Measurements from ENCODE around the gene STK11.
A peak's percentile ranks its signal among the peaks of the same experiment; 100 is the strongest.

Gene STK11

GRCh38 chr19:1210227-1210538 lies 4.6 kb downstream of the STK11 start:
- DNase-seq, result no peak

- DNase-seq, result peak; percentile 69
These were observed 6.1 kb downstream of the STK11 start for GRCh38 chr19:1211494-1212234.

DNA sequence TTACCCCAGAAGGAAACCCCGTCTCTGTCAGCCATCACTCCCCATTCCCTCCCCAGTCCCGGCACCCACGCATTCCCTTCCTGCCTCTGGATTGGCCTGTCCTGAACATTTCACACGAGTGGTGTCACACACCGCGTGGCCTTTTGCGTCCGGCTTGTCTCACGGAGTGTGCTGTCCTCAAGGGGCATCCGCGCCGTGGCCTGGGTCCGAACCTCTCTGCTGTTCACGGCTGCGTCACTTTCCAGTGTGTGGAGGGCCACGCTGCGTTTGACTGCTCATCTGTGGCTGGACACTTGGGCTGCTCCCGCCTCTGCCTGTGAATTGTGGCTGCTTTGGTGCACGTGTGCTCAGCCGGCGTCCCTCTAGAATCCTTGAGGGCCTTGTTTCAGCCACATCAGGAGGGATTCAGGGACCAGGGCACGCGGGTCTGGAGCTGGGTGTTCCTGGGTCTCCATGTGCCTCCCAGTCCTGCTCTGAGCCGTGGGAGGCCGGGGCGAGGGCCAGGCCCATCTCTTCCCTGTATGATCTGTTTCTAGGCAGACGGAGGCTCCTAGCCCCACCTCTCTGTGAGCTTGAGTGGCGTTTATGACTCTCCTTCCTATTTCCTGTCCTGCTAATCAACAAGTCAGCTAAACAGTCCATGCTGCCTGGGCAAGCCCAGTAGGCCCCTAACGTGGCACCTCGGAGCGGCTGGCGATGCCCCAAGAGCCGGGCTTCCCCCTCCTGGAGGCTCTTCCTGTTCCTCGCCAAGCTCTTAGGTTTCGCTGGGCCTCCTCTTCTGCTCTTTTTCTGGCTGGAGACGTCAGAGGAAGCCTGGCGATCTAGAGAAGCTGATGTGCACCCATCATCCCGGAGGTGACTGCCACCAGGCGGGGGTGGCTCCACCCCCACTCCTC lies 8.1 kb downstream of the STK11 start:
- peak; percentile 53 for DNase-seq

- no peak for DNase-seq
These were observed 8.8 kb downstream of the STK11 start for GRCh38 chr19:1214299-1214861.

DNA sequence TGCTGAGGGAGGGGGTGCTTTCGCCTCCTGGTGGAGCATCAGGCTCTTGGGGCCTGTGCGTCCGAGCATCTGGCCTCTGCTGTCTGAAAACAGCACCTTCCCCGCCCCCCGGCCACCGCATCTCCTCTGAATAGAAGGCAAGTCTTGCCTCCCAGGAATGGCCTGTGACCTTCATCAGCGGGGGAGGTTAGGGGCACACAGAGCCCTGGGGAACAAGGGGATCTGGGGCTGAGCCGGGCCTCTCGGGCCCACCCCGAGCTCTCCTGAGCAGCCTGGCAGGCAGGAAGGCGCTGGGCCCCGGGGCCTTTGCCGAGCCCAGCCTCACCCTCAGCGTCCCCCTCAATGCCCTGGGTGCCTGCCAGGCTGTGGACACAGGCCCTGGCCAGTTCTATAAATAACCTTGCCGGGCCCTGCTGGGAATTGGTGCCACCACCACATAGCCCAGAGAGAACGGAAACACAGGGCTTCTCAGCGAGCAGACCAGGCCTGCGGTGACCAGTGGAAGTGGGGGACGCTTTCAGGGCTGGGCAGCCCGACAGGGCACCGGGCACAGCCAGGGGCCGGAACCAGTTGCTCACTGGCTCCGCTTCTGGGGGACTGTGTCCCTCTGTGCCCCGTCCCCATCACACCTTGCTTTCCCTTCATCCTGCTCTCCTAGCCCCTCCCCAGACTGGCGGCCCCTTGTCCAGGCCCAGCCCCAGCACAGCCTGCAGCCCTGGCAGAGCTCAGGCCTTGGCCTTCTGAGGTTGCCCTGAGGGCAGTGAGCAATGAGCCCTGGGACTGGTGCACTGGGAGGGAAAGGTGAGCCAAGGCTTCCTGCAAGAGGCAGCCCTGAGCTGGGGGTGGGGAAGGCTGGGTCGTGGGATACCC lies 9.5 kb downstream of the STK11 start:
- peak; percentile 68 for DNase-seq

GRCh38 chr19:1216756-1217155 lies 11.2 kb downstream of the STK11 start:
- no peak for DNase-seq

DNA sequence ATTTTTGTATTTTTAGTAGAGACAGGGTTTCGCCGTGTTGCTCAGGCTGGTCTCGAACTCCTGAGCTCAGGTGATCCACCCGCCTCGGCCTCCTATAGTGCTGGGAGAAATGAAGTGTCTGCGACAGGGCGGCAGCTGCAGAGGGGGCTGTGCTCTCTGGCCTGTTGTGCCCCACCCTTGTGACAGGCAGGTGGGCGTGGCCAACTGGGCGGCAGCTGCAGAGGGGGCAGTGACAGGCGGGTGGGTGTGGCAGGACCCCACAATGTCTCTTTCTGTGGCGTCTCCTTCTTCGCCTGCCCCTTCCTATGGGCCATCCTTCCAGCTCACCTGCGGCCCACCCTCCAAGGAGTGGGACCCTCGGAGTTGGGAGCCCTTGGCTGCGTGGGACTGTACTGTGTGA lies 11.8 kb downstream of the STK11 start:
- no peak for DNase-seq

DNA sequence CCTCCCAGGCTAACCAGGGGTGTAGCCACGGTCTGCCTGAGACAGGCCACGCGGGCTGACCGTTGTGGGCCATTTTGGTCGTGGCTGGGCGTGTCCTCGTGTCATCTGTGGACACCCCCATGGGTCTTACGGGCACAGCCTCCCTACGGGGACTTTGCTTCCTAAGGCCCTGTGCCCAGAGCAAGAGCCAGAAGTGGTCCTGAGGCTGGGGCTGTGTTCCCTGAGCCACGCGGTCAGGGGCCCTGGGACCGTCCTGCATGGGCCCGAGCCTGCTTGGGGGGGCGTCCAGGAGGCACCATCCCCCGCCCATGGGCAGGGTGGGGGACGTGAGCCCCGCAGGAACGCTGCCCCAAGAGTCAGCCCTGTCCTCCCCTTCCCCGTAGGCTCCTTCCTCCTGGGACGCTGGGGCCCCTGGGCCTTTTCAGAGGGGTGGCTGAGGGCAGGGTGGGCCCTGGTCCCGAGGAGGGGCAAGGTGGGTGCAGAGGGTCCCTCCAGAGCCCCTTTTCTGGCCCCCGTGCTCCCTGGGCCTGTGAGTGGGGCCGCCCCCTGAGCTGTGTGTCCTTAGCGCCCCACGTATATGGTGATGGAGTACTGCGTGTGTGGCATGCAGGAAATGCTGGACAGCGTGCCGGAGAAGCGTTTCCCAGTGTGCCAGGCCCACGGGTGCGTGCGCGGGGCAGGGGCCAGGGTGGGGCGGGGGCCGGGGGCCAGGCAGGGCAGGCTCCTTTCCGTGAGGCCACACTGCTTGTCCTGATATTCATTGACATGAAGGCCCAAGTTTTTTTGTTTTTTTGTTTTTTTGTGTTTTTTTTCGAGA lies 13.4 kb downstream of the STK11 start:
- DNase-seq, result no peak

- DNase-seq, result no peak
These were observed 14.4 kb downstream of the STK11 start for GRCh38 chr19:1219786-1220476.

DNA sequence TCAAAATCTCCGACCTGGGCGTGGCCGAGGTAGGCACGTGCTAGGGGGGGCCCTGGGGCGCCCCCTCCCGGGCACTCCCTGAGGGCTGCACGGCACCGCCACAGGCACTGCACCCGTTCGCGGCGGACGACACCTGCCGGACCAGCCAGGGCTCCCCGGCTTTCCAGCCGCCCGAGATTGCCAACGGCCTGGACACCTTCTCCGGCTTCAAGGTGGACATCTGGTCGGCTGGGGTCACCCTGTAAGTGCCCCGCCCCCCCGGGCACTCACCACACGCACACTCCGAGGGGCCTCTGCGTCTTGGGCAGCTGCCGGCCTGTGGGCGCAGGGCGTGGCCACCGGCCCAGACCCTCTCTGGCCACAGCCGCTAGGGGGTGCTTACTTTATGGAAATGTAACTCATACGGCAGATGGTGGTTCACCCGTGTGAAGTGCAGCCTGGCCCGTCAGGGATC lies 14.9 kb downstream of the STK11 start:
- no peak for DNase-seq

DNA sequence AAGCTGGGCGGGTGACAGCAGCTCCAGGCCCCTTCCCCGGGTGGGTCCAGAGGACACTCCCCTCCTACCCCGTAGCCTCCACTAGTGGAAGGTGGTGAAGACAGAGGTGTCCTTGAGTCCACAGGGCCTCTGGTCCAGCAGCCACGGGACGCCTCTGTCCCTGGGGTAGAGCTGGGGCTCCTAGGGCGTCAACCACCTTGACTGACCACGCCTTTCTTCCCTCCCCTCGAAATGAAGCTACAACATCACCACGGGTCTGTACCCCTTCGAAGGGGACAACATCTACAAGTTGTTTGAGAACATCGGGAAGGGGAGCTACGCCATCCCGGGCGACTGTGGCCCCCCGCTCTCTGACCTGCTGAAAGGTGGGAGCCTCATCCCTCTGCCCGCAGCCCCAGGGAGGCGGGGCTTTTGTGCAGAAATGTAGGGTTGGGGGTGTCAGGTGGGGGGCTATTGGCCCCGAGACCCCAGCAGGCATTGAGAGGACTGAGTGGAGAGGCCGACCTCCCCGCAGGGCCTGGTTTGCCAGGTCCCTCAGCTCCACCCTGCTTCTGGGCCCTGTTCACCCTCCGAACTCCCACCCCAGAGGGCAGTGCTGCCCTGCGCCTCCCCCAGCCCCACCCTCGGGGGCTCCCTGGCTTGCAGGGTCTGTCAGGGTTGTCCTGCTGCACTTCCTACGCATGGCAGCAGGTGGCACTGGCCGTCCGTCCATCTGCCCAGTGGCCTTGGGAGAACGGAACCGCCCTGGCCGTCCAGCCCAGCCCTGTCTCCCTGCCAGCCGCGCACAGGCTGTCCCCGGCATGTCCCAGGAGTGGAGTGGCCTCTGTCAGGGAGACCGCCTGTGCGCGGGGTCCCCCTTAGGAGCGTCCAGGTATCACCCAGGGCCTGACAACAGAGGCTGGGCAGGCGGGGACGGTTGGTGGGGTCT lies 15.7 kb downstream of the STK11 start:
- no peak for DNase-seq

DNA sequence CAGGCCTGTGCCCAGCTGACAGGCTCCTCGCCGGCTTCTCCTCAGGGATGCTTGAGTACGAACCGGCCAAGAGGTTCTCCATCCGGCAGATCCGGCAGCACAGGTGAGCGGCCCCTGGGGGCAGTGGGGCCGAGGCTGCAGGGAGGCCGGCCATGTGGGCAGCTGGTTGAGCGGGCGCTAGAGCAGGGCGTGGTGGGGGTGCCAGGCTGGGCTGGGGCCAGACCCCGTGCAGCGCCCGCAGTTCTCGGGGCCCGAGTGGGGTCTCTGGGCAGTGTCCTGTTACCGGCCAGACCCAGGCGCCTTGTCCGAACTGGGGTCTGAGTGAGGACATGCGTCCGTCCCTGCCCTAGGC lies 16.3 kb downstream of the STK11 start:
- no peak for DNase-seq

DNA sequence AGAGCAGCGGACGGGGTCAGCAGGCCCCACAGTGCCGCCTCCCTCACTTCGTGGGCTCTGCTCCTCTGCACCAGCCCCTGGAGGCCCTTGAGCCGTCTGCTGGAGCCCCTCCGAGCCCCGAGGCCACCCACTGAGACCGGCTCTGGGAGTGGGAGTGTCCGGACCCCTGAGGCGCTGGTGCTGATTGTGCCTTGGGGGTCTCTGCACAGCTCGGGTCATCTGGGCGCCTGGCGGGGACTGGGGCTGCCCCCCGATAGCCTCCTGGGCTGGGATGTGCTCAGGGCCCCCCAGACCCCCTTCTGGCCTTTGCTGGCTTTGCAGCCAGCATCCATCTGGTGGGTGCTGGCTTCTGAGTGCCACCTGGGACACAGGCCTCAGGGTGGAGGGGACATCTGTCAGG lies 16.8 kb downstream of the STK11 start:
- DNase-seq, result no peak

DNA sequence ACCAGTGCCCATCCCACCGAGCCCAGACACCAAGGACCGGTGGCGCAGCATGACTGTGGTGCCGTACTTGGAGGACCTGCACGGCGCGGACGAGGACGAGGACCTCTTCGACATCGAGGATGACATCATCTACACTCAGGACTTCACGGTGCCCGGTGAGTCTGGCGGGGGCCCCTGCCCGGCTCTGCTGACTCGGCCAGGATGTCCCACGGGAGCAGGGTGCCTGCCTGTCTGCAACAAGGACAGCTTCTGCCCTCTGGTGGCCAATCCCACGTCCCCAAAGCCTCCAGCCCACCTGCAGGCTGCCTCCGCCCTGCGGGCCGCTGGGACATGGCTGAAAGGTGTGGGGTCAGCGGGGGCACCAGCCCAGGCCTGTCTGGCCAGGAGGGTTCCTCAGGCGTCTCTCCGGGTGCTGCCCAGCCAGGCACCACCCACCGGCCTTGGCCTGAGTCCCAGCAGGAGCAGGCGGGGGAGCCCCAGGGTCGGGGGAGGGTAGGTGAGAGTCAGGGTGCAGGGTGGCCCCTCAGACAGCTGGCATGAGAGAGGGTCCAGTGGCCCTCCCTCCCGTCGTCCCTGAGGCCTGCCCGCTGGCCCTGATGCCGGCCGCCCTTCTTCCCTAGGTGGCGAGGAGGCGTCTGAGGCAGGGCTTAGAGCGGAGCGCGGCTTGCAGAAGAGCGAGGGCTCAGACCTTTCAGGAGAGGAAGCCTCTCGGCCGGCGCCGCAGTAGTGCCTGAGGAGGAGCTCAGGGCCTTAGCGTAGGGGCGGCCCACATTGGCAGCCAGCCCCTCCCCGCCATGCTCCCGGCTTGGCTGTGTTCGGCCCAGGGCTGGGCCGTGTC lies 17.7 kb downstream of the STK11 start:
- no peak for DNase-seq

DNA sequence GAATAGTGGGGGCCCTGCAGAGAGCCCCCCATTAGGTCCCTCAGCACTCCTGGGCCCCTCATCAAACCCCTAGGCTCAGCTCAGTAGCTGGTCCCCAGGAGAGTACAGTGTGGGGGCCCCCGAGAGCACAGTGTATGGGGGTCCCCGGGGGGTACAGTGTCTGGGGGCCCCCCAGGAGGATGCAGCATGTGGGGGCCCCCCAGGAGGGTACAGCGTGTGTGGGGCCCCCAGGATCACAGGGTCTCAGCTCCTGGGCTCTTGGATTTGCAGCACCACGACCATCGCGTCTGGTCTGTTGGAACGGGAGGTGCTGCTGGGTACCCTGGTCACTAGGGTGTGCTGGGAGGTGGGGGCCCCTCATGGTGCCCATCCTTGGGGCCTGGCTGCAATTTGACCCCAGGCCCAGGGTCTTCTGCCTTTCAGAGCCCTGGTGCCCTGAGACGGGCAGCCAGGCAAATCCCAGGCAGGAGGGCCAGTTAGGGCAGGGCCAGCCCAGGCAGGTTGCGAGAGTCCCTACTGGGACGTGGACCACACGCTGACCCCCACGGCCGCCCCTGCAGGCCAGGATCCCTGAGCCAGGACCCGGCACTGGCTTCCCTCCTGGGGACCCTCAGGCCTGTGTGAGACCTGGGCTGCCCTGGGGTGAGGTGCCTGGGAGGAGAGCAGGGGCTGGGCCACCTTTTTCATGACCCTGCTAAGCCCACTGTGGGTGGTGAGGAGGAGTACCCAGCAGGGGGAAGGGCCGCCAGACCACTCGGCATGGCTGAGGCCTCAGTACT lies 18.7 kb downstream of the STK11 start:
- no peak for DNase-seq

GRCh38 chr19:1224847-1225246 lies 19.3 kb downstream of the STK11 start:
- DNase-seq, result no peak

DNA sequence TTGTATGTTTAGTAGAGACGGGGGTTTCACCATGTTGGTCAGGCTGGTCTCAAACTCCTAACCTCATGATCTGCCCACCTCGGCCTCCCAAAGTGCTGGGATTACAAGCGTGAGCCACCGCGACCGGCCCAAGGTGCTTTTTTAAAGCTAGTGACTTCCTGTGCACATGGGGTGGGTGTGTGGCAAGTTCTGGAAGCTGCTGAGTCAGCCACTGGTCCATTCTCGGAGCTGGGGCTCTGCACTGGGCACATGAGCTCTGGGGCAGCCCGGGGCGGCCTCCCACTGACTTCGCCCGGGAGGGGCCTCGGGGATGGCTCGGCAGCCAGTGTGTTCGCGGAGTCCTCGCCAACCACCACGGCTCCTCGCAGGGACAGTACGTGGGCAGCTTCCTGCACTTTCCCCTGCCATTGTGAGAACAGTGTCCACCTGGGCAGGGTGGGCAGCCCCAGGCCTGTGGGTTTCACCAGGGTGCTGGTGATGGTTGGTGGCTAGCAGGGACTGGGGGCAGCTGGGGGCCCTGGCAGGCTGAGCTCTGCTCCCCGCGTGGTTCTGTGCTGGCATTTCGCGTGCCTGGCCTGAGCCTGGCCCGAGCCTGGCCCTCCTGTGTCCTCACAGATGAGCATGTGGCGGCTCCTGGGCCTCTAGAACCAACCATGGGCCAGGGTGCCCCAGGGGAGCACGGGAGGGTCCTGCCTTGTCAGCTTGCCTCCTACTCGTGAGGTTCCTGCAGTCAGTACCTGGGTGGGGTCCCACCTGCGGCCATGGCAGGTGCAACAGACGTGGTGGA lies 20.1 kb downstream of the STK11 start:
- DNase-seq, result no peak

GRCh38 chr19:1226227-1226518 lies 20.6 kb downstream of the STK11 start:
- DNase-seq, result no peak

All from NCI-H226 (cell line).